Measurements from ENCODE around the gene SYT3.
"Not testable (repeated sequence)": the region's sequence is repeated elsewhere in the genome, so short reads cannot be mapped to it uniquely, and the experiment has no call there.

SYT3 gene

GRCh38 chr19:50602935-50603334 lies 36.7 kb downstream of the SYT3 start:
- DNase-seq (ENCODE audit: low read depth in 2 of 2): no peak

- DNase-seq (ENCODE audit: low read depth in 2 of 2): no peak
These were observed 37.2 kb downstream of the SYT3 start for GRCh38 chr19:50602496-50602895.

- no peak for DNase-seq (ENCODE audit: low read depth in 2 of 2)
These were observed 37.6 kb downstream of the SYT3 start for GRCh38 chr19:50602089-50602422.

- no peak for DNase-seq (ENCODE audit: low read depth in 2 of 2)
These were observed 38.1 kb downstream of the SYT3 start for GRCh38 chr19:50601407-50602088.

- no peak for DNase-seq (ENCODE audit: low read depth in 2 of 2)
These were observed 40.3 kb downstream of the SYT3 start for GRCh38 chr19:50599427-50599826.

GRCh38 chr19:50590191-50590590 lies 49.5 kb downstream of the SYT3 start:
- DNase-seq (ENCODE audit: low read depth in 2 of 2): no peak

- DNase-seq (ENCODE audit: low read depth in 2 of 2): not testable (repeated sequence)
These were observed 57.7 kb downstream of the SYT3 start for GRCh38 chr19:50581795-50582660.

GRCh38 chr19:50580970-50581634 lies 58.6 kb downstream of the SYT3 start:
- no peak for DNase-seq (ENCODE audit: low read depth in 2 of 2)

GRCh38 chr19:50580240-50580639 lies 59.4 kb downstream of the SYT3 start:
- no peak for DNase-seq (ENCODE audit: low read depth in 2 of 2)

GRCh38 chr19:50576769-50577168 lies 62.9 kb downstream of the SYT3 start:
- not testable (repeated sequence) for DNase-seq (ENCODE audit: low read depth in 2 of 2)

- DNase-seq (ENCODE audit: low read depth in 2 of 2): no peak
These were observed 65.8 kb downstream of the SYT3 start for GRCh38 chr19:50573741-50574461.
